Aorta (tissue), 5 donors: Measurements from ENCODE around the gene AGMO. TPM values are rescaled to one million over a fixed set of nuclear protein-coding genes. Genes with fewer than 3 reads are reported as not detected.

ENCODE experiments used
- ATAC-seq: fragments of 200-7000 bp; cut with Tn5 transposase; one replicate; pipeline ENCODE4 v1.9.1; 2022; ENCODE audit warnings: moderate library complexity; ENCODE audit not compliant: low FRiP score
- DNase-seq, 2 donors: peaks; one replicate each; pipeline ENCODE4 v3.0.0-alpha.2; 2020
- H3K27ac ChIP-seq, 2 donors: one replicate each; pipeline ENCODE4 v1.5.1; 2013; ENCODE audit warnings: low read length in 2 of 2, mild to moderate bottlenecking in 2 of 2, moderate library complexity in 2 of 2, control low read depth in 1 of 2, inconsistent platforms in 1 of 2, low read depth in 1 of 2
- H3K27me3 ChIP-seq, 2 donors: one replicate each; pipeline ENCODE4 v1.6.1; 2013; ENCODE audit warnings: control low read depth in 1 of 2, low read length in 1 of 2, mild to moderate bottlenecking in 1 of 2, moderate library complexity in 1 of 2; ENCODE audit not compliant: insufficient read depth in 2 of 2, control insufficient read depth in 1 of 2
- H3K36me3 ChIP-seq, 2 donors: one replicate each; pipeline ENCODE4 v1.6.1; 2013; ENCODE audit warnings: control low read depth in 1 of 2, low read length in 1 of 2, mild to moderate bottlenecking in 1 of 2; ENCODE audit not compliant: insufficient read depth in 2 of 2, control insufficient read depth in 1 of 2
- H3K4me1 ChIP-seq, 2 donors: one replicate each; pipeline ENCODE4 v1.6.1; 2013; ENCODE audit warnings: low read length in 2 of 2, control low read depth in 1 of 2, mild to moderate bottlenecking in 1 of 2, moderate library complexity in 1 of 2; ENCODE audit not compliant: insufficient read depth in 2 of 2, control insufficient read depth in 1 of 2
- H3K4me3 ChIP-seq, 2 donors: one replicate each; pipeline ENCODE4 v1.5.1; 2013; ENCODE audit warnings: low read length in 2 of 2, control low read depth in 1 of 2, mild to moderate bottlenecking in 1 of 2
- H3K9me3 ChIP-seq: one replicate; pipeline ENCODE4 v1.6.1; 2013; ENCODE audit warnings: mild to moderate bottlenecking, low read length; ENCODE audit not compliant: control insufficient read depth
- WGBS, 2 donors: extraction: QIAGEN DNeasy Blood & Tissue Kit; methylation state at CpG; one replicate each; pipeline ENCODE4 v1.1.7; 2013; 5-methylcytosine and 5-hydroxymethylcytosine counted together
- intact Hi-C, 2 donors: fragments of 100-400 bp; cut with DNase I; formaldehyde crosslinking; loops; one replicate each; pipeline versions ENCODE4 v1.14.2 to v1.15.0; 2022
- polyA plus RNA-seq, 2 donors: library from polyadenylated mRNA; stranded (reverse); fragments of 200-250 nt; gene quantifications; one replicate each; pipeline ENCODE4 v1.2.3, GENCODE V29; 2013
- total RNA-seq, 2 donors: library from RNA; stranded (reverse); fragmentation: NEBNext Ultra II Directional; extraction: Animal tissue kit (Norgen Biotek cat#: 25700); gene quantifications; one replicate each; pipeline ENCODE4 v1.2.1, GENCODE V29; 2021
- donor health status: healthy with polysubstance abuse.
- donor health status: Bipolar disorder and iron deficiency.
- donor health status: DM: no; HTN: no; CAD: no.
- donor health status: DM: no; HTN: no; CAD: no.
- donor health status: DM: yes; HTN: yes; CAD: no.

AGMO gene
- total and polyA plus RNA-seq, 4 donors: 0.69 to 3.4 (median 1.7) TPM

GRCh38 chr7:15464667-15465121, 97.1 kb downstream of the AGMO start:
- Histone ChIP-seq H3K4me3 (no peak overlapping the region), H3K36me3 (no peaks in the 10 kb centered on the region), H3K4me1 (no peaks in the 10 kb centered on the region), H3K9me3 (no peaks in the 10 kb centered on the region), H3K27ac (no peak overlapping the region), H3K27me3 (no peaks in the 10 kb centered on the region)
- DNase-seq (no peak), ATAC-seq (peak; percentile 67)
- WGBS, 2 donors: 45 to 60% methylated on average over 3 of the region's 3 CpGs
- intact Hi-C loops: no loop called here

DNA sequence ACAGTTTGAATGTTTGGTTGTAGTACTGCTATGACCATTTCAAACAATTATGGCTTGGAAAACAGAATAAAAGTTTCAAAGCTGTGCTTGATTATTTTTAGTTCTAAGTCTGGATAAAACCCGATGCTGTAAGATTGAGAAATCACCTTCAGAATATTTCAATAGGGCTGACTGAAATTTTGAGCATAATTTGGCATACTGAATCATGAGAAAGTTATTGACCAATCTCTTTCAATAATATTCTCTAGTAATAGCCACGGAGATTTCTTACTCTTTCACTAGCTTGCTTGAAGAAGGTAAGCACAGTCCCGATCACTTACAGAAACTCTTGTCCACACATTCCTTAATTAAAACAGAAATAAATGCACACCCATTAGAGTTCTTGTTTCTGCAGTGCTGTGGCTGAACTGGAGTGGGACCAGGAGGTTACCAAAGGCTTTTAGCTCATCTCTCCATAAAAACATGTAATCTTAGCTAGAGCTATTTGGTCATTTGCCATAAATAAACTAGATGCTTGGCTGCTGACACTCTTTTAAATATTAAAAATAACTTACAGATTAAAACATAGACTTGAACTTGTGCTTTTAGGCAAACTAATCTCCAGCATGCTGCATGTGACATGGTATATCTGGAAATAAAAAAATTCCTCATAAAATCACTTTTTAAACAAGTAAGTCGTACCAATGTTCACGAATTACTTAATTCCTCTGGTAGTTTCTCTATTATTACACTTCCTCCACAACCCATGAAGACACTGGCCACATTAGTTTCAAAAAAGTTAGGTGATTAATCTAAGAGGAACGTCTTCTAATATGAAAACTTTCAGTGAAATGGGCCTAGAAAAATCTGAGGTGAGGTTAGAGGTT, 97.8 kb downstream of the AGMO start:
- no peak overlapping the region for H3K4me3 ChIP-seq
- H3K27me3 ChIP-seq: no peaks in the 10 kb centered on the region
- H3K36me3 ChIP-seq: no peaks in the 10 kb centered on the region
- 6 to 9% methylated on average over 6 of the region's 6 CpGs for WGBS, 2 donors
- intact Hi-C loops: no loop called here
- no peak for DNase-seq
- ATAC-seq: peak; percentile 58
- H3K9me3 ChIP-seq: no peaks in the 10 kb centered on the region
- H3K27ac ChIP-seq: no peak overlapping the region
- H3K4me1 ChIP-seq: no peaks in the 10 kb centered on the region

DNA sequence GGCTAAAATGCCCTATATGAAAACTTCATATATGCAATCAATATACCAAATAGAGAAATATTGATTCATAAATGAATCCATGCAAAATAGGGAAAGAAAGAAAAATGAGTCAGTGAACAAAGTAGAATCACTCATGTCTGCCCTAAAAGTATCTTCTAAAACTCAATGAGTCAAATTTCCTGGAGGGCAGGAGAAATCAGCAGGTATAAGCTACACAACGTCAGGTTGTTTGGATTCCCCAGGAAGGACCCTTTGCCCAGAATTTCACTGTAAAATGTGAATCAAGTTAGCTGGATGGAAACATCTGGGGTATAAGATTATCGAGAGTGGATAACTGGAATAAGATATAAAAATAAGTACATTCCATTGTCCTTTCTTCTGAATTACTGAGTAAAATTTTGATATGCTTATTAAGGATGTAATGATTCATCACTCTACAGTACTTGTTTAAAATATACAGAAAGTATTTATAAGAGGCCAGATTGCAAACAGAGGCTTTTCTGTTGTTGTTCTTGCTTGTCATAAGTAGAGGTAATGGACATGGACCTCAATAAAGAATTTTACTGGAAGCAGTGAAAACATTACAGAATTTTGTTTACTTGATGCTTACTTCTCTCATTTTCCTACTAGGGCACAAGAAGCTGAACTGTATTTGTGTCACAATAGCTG, 99.0 kb downstream of the AGMO start:
- Histone ChIP-seq H3K36me3 (no peaks in the 10 kb centered on the region), H3K27ac (no peak overlapping the region), H3K4me3 (no peak overlapping the region), H3K27me3 (no peaks in the 10 kb centered on the region), H3K4me1 (no peaks in the 10 kb centered on the region), H3K9me3 (no peaks in the 10 kb centered on the region)
- ATAC-seq: no peak
- DNase-seq: no peak
- intact Hi-C loops: no loop called here
- 65 to 77% methylated on average over 2 of the region's 2 CpGs for WGBS, 2 donors

DNA sequence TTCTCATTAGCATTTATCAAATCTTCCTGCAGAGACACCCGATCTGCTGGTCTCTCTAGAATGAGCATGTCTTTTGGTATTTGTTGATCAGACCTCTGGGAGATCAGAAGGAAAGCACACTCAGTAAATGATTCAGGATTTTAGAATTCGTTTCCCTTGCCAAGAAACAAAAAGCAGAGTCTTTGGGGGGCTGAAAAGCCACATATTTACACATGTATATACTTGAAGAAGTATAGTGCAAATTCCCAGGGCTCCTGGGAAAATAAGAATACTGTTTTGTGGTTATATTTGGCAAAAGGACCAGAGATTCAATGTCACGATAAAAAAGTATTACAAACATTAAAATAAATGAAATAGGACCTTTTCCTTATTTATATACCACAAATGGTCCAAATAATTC, 100.2 kb downstream of the AGMO start:
- DNase-seq (no peak), ATAC-seq (no peak)
- Histone ChIP-seq H3K36me3 (no peaks in the 10 kb centered on the region), H3K27me3 (no peaks in the 10 kb centered on the region), H3K27ac (no peak overlapping the region), H3K4me1 (no peaks in the 10 kb centered on the region), H3K4me3 (no peak overlapping the region), H3K9me3 (no peaks in the 10 kb centered on the region)
- intact Hi-C loops: no loop called here
- 20 to 46% methylated on average over 3 of the region's 3 CpGs for WGBS, 2 donors

- H3K4me3 ChIP-seq: no peak overlapping the region
- H3K27me3 ChIP-seq: no peaks in the 10 kb centered on the region
- no peaks in the 10 kb centered on the region for H3K36me3 ChIP-seq
- H3K4me1 ChIP-seq: no peaks in the 10 kb centered on the region
- intact Hi-C loops: no loop called here
- ATAC-seq (no peak), DNase-seq (no peak)
- WGBS, 2 donors: 58 to 66% methylated on average over 6 of the region's 6 CpGs
- H3K27ac ChIP-seq: no peak overlapping the region
- H3K9me3 ChIP-seq: no peaks in the 10 kb centered on the region
Observed at GRCh38 chr7:15459018-15459615, 102.7 kb downstream of the AGMO start.

- ATAC-seq: no peak
- no peaks in the 10 kb centered on the region for H3K4me1 ChIP-seq
- no peak overlapping the region for H3K27ac ChIP-seq
- WGBS, 2 donors: 47 to 51% methylated on average over 3 of the region's 3 CpGs
- no peak for DNase-seq
- H3K36me3 ChIP-seq: no peaks in the 10 kb centered on the region
- intact Hi-C loops: no loop called here
- no peak overlapping the region for H3K4me3 ChIP-seq
- H3K9me3 ChIP-seq: no peaks in the 10 kb centered on the region
- H3K27me3 ChIP-seq: no peaks in the 10 kb centered on the region
Observed at GRCh38 chr7:15457990-15458955, 103.5 kb downstream of the AGMO start.

- Histone ChIP-seq H3K4me3 (no peak overlapping the region), H3K27me3 (no peaks in the 10 kb centered on the region), H3K4me1 (no peaks in the 10 kb centered on the region), H3K9me3 (no peaks in the 10 kb centered on the region), H3K27ac (no peak overlapping the region), H3K36me3 (no peaks in the 10 kb centered on the region)
- WGBS, 2 donors: 86 to 90% methylated on average over 3 of the region's 3 CpGs
- ATAC-seq: no peak
- intact Hi-C loops: no loop called here
- no peak for DNase-seq
Observed at GRCh38 chr7:15452670-15453069, 109.1 kb downstream of the AGMO start.

GRCh38 chr7:15446722-15447121, 115.1 kb downstream of the AGMO start:
- H3K27ac ChIP-seq: no peak overlapping the region
- DNase-seq (no peak), ATAC-seq (no peak)
- no peak overlapping the region for H3K4me3 ChIP-seq
- H3K4me1 ChIP-seq: no peaks in the 10 kb centered on the region
- H3K36me3 ChIP-seq: no peaks in the 10 kb centered on the region
- H3K9me3 ChIP-seq: no peaks in the 10 kb centered on the region
- WGBS, 2 donors: 21 to 23% methylated on average over 2 of the region's 2 CpGs
- intact Hi-C loops: no loop called here
- no peaks in the 10 kb centered on the region for H3K27me3 ChIP-seq
